A673 (cell line): ENCODE data around the gene SPATS2. TPM values are rescaled to one million over a fixed set of nuclear protein-coding genes. Genes with fewer than 3 reads are reported as not detected.

Experiments
- BruUV-seq: library from RNA; stranded (reverse); fragments of 400-500 nt; replicated peaks from 2 replicates; lab custom pipeline; 2021; lab: Mats Ljungman, UMichigan
- CTCF ChIA-PET: fragments of 300-600 bp; sonication (Branson Sonifier 250); formaldehyde crosslinking; loops from one replicate; lab custom pipeline; 2022; ENCODE audit warnings: antibody characterized with exemption; lab: Charles Lee
- POLR2A ChIA-PET: fragments of 300-600 bp; sonication (Branson Sonifier 250); formaldehyde crosslinking; loops from one replicate; lab custom pipeline; 2022; ENCODE audit warnings: antibody characterized with exemption; ENCODE audit not compliant: low non-redundant PET; lab: Charles Lee
- DNase-seq: peaks from one replicate; pipeline ENCODE4 v3.0.0-alpha.2; 2015; ENCODE audit warnings: low spot score
- H3K27ac ChIP-seq: fragments of 200-600 bp; sonication (generic); 2 replicates; pipeline ENCODE4 v1.5.1; 2016; ENCODE audit warnings: mixed run types, low read depth, mild to moderate bottlenecking, mixed read lengths, antibody characterized with exemption, low read length; ENCODE audit not compliant: poor library complexity, severe bottlenecking
- H3K27me3 ChIP-seq: fragments of 200-600 bp; sonication (generic); replicated peaks from 2 replicates; pipeline ENCODE4 v1.6.1; 2017; ENCODE audit warnings: mixed run types, low read depth, mild to moderate bottlenecking, mixed read lengths, antibody characterized with exemption, low read length; ENCODE audit not compliant: insufficient read depth, poor library complexity
- H3K36me3 ChIP-seq: fragments of 200-600 bp; sonication (generic); 2 replicates; pipeline ENCODE4 v1.6.1; 2016; ENCODE audit warnings: mixed run types, mild to moderate bottlenecking, mixed read lengths, antibody characterized with exemption, low read length; ENCODE audit not compliant: insufficient read depth, poor library complexity, severe bottlenecking
- H3K4me1 ChIP-seq: fragments of 200-600 bp; sonication (generic); 2 replicates; pipeline ENCODE4 v1.6.1; 2017; ENCODE audit warnings: mixed run types, mild to moderate bottlenecking, mixed read lengths, antibody characterized with exemption, low read length; ENCODE audit not compliant: insufficient read depth, poor library complexity, severe bottlenecking
- H3K4me3 ChIP-seq: fragments of 200-600 bp; sonication (generic); 2 replicates; pipeline ENCODE4 v1.5.1; 2016; ENCODE audit warnings: low read depth, mixed run types, mild to moderate bottlenecking, mixed read lengths, low read length; ENCODE audit not compliant: poor library complexity, severe bottlenecking
- H3K9me3 ChIP-seq: fragments of 200-600 bp; sonication (generic); 2 replicates; pipeline ENCODE4 v1.6.1; 2016; ENCODE audit warnings: mixed run types, low read depth, mild to moderate bottlenecking, mixed read lengths, antibody characterized with exemption, low read length; ENCODE audit not compliant: poor library complexity, severe bottlenecking
- EZH2 ChIP-seq: fragments of 200-600 bp; sonication (generic); IDR thresholded peaks from 2 replicates; pipeline ENCODE4 v1.6.1; 2017; ENCODE audit warnings: borderline replicate concordance, low read depth, mild to moderate bottlenecking, mixed read lengths, antibody characterized with exemption, low read length; ENCODE audit not compliant: poor library complexity, severe bottlenecking
- intact Hi-C: fragments of 100-400 bp; cut with micrococcal nuclease; formaldehyde crosslinking; loops from one replicate; pipeline ENCODE4 v1.10.0; 2022; ENCODE audit not compliant: unreplicated experiment
- total RNA-seq: library from RNA; stranded (reverse); gene quantifications from 2 replicates; pipeline ENCODE4 v1.2.3, GENCODE V29; 2021
- TF ChIP-seq, protein P1 (sequence below): fragments of 300-800, 200-600 bp; sonication (generic); conservative IDR thresholded peaks from 2 replicates; pipeline ENCODE4 v1.5.1; 2017; ENCODE audit warnings: low read depth, mild to moderate bottlenecking, antibody characterized with exemption, low read length, moderate library complexity, mixed read lengths

The SPATS2 gene
- total RNA-seq, 1 experiment from 2014 or later = 82.8 TPM

DNA sequence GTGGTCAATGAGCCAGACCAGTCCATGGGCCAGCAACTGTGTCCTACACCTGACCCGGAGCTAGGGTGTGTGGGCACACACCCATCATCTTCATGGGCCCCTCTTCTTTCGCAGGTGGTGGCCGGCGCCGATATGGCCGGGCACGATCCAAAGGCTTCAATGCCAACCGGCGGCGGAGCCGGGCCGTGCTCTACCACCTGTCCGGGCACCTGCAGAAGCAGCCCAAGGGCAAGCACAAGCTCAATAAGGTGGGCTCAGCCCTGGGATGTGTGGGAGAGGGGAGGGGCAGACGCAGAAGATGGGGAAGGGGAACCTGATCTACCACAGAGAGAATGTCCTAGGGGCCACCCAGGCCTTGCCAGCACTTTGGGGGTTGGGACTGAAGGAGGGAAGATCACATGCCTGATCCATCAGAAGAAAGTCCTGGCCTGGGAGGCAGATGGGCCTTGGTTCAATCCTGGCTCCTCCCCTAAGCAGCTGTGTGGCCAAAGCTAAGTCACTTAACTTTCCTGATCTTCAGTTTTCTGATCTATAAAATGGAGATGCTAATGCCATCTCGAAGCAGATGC lies 175.4 kb downstream of the SPATS2 start:
- DNase-seq = no peak
- Histone ChIP-seq H3K4me3 (no peak overlapping the region), H3K9me3 (no peaks in the 10 kb centered on the region), H3K4me1 (peaks cover 4% of the 10 kb centered on the region), H3K27me3 (no peaks in the 10 kb centered on the region), H3K36me3 (no peaks in the 10 kb centered on the region), H3K27ac (no peak overlapping the region)
- POLR2A ChIA-PET = no interaction called here
- TF ChIP-seq, protein P1, sequence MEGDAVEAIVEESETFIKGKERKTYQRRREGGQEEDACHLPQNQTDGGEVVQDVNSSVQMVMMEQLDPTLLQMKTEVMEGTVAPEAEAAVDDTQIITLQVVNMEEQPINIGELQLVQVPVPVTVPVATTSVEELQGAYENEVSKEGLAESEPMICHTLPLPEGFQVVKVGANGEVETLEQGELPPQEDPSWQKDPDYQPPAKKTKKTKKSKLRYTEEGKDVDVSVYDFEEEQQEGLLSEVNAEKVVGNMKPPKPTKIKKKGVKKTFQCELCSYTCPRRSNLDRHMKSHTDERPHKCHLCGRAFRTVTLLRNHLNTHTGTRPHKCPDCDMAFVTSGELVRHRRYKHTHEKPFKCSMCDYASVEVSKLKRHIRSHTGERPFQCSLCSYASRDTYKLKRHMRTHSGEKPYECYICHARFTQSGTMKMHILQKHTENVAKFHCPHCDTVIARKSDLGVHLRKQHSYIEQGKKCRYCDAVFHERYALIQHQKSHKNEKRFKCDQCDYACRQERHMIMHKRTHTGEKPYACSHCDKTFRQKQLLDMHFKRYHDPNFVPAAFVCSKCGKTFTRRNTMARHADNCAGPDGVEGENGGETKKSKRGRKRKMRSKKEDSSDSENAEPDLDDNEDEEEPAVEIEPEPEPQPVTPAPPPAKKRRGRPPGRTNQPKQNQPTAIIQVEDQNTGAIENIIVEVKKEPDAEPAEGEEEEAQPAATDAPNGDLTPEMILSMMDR = no peak
- no peak for TF ChIP-seq EZH2
- CTCF ChIA-PET = no interaction called here
- intact Hi-C loops = no loop called here
- BruUV-seq = no TSS peak

DNA sequence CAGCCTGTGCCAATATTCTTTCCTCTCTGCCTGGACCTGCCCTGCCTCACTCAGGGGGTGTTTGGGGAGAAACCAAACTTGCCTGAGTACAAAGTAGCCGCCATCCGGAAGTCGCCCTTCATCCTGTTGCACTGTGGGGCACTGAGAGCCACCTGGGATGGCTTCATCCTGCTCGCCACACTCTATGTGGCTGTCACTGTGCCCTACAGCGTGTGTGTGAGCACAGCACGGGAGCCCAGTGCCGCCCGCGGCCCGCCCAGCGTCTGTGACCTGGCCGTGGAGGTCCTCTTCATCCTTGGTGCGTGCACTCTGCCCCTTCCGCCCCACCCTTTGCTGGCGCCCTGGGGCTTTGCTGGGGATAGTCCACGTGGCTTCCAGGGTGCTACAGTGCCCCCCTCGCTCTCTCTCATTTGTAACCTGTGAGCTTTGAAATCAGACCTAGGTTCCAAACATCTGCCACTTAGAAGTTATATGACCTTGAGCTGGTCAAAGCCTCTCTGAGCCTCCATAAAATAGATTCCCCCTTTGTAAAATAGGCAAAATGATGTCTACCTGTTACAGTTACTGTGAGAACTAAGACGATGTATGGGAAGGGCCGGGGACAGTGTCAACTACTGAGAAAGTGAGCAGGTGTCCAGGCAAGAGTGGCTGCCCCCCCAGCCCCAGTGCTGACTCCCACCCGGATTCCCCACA lies 176.1 kb downstream of the SPATS2 start:
- TF ChIP-seq, protein P1 = no peak
- no peak for TF ChIP-seq EZH2
- intact Hi-C loops = no loop called here
- H3K27ac ChIP-seq = no peak overlapping the region
- BruUV-seq = no TSS peak
- no peaks in the 10 kb centered on the region for H3K9me3 ChIP-seq
- no peaks in the 10 kb centered on the region for H3K36me3 ChIP-seq
- no peaks in the 10 kb centered on the region for H3K27me3 ChIP-seq
- no peak overlapping the region for H3K4me3 ChIP-seq
- ChIA-PET CTCF (no interaction called here), POLR2A (no interaction called here)
- peaks cover 4% of the 10 kb centered on the region for H3K4me1 ChIP-seq
- no peak for DNase-seq

DNA sequence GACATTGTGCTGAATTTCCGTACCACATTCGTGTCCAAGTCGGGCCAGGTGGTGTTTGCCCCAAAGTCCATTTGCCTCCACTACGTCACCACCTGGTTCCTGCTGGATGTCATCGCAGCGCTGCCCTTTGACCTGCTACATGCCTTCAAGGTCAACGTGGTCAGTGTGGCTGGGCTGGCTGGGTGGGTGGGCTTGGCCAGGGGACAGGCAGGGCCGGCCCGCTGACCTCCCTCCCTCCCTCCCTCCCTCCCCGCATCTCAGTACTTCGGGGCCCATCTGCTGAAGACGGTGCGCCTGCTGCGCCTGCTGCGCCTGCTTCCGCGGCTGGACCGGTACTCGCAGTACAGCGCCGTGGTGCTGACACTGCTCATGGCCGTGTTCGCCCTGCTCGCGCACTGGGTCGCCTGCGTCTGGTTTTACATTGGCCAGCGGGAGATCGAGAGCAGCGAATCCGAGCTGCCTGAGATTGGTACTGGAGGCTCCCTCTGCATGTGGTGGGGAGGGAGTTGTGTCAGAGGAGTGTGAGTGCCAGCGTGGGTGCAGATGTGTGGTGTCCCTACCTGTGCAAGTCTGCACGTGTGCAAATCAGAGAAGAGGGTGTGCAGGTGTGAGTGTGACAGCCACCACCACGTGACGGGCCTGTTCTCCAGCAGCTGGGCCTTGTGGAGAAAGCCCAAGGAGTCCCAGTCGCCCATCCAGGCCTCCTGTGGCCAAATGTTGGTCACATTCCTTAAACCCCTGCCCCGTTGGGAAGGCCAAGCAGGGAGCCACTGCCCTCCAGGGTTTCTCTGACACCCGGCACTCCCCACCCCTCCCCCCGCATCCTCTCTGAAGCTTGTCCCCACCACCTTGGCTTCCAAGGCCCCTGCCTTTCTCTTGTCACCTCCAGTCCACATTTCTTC lies 176.9 kb downstream of the SPATS2 start:
- ChIA-PET POLR2A (no interaction called here), CTCF (no interaction called here)
- no peaks in the 10 kb centered on the region for H3K9me3 ChIP-seq
- intact Hi-C loops = no loop called here
- H3K36me3 ChIP-seq = no peaks in the 10 kb centered on the region
- H3K27me3 ChIP-seq = no peaks in the 10 kb centered on the region
- BruUV-seq = no TSS peak
- no peak overlapping the region for H3K27ac ChIP-seq
- no peak for DNase-seq
- H3K4me1 ChIP-seq = peaks cover 4% of the 10 kb centered on the region
- H3K4me3 ChIP-seq = no peak overlapping the region
- TF ChIP-seq EZH2 = no peak
- TF ChIP-seq, protein P1 = no peak
